WTC11 (cell line): ENCODE results near the gene ZNF579. TPM values are rescaled to one million over a fixed set of nuclear protein-coding genes. Genes with fewer than 3 reads are reported as not detected.

ENCODE experiments used
- ATAC-seq: fragments of 200-7000 bp; cut with Tn5 transposase; 2 replicates; pipeline ENCODE4 v1.10.0; 2021; ENCODE audit warnings: mild to moderate bottlenecking, moderate library complexity
- CTCF ChIA-PET: fragments of 300-600 bp; sonication (Branson Sonifier 250); formaldehyde crosslinking; loops from one replicate; lab custom pipeline; 2021; ENCODE audit warnings: antibody characterized with exemption; lab: Charles Lee
- POLR2A ChIA-PET: fragments of 350-600 bp; sonication (Branson Sonifier 250); formaldehyde crosslinking; loops from one replicate; lab custom pipeline; 2021; ENCODE audit warnings: antibody characterized with exemption; lab: Charles Lee
- DNase-seq: peaks from one replicate; pipeline ENCODE4 v3.0.0; 2021; ENCODE audit warnings: low spot score
- H3K27ac Mint-ChIP-seq: 2 replicates; pipeline ENCODE4 v1.8.0; 2021; ENCODE audit warnings: mixed read lengths
- H3K27me3 Mint-ChIP-seq: 2 replicates; pipeline ENCODE4 v1.8.0; 2021; ENCODE audit warnings: low read depth, mild to moderate bottlenecking, moderate library complexity, mixed read lengths
- H3K36me3 Mint-ChIP-seq: 2 replicates; pipeline ENCODE4 v1.8.0; 2021; ENCODE audit warnings: mixed read lengths
- H3K4me1 Mint-ChIP-seq: 2 replicates; pipeline ENCODE4 v1.8.0; 2022; ENCODE audit warnings: mixed read lengths
- H3K4me3 Mint-ChIP-seq: 2 replicates; pipeline ENCODE4 v1.8.0; 2021; ENCODE audit warnings: mild to moderate bottlenecking, moderate library complexity, mixed read lengths
- H3K9me3 Mint-ChIP-seq: 2 replicates; pipeline ENCODE4 v1.8.0; 2021; ENCODE audit warnings: mixed read lengths
- CBFB ChIP-seq: sonication (generic); formaldehyde crosslinking; IDR thresholded peaks from 2 replicates; pipeline ENCODE4 v1.8.1; 2022; ENCODE audit warnings: mild to moderate bottlenecking, low read depth, missing genetic modification reagents
- CREM ChIP-seq: sonication (generic); formaldehyde crosslinking; IDR thresholded peaks from 2 replicates; pipeline ENCODE4 v1.8.1; 2022; ENCODE audit warnings: mild to moderate bottlenecking, missing genetic modification reagents, moderate library complexity
- ETV6 ChIP-seq: sonication (generic); formaldehyde crosslinking; IDR thresholded peaks from 2 replicates; pipeline ENCODE4 v1.8.1; 2022; ENCODE audit warnings: mild to moderate bottlenecking, missing genetic modification reagents
- FOXP1 ChIP-seq: sonication (generic); formaldehyde crosslinking; IDR thresholded peaks from 2 replicates; pipeline ENCODE4 v1.8.0; 2022; ENCODE audit warnings: missing genetic modification reagents, mild to moderate bottlenecking, moderate library complexity, borderline replicate concordance
- IRF2 ChIP-seq: sonication (generic); formaldehyde crosslinking; IDR thresholded peaks from 2 replicates; pipeline ENCODE4 v1.8.0; 2022; ENCODE audit warnings: low read depth, missing genetic modification reagents, borderline replicate concordance
- JUN ChIP-seq: sonication (generic); formaldehyde crosslinking; IDR thresholded peaks from 2 replicates; pipeline ENCODE4 v1.8.0; 2023; ENCODE audit warnings: mild to moderate bottlenecking, missing genetic modification reagents
- SOX15 ChIP-seq: fragments of 250-450 bp; sonication (Bioruptor Pico); IDR thresholded peaks from 2 replicates; pipeline ENCODE4 v1.9.0; 2021; ENCODE audit warnings: mild to moderate bottlenecking
- TP53 ChIP-seq: sonication (generic); formaldehyde crosslinking; IDR thresholded peaks from 2 replicates; pipeline ENCODE4 v1.8.1; 2023; ENCODE audit warnings: mild to moderate bottlenecking, missing genetic modification reagents
- ZNF263 ChIP-seq: sonication (generic); formaldehyde crosslinking; IDR thresholded peaks from 2 replicates; pipeline ENCODE4 v1.8.1; 2022; ENCODE audit warnings: low read depth, mild to moderate bottlenecking, moderate library complexity, missing genetic modification reagents
- total RNA-seq: library from RNA; stranded (reverse); gene quantifications from 3 replicates; pipeline ENCODE4 v1.2.3, GENCODE V29; 2021
- TF ChIP-seq, protein P1 (sequence below): fragments of 250-450 bp; sonication (Bioruptor Pico); IDR thresholded peaks from 2 replicates; pipeline ENCODE4 v1.8.0; 2021; ENCODE audit warnings: mild to moderate bottlenecking
- TF ChIP-seq, protein P2 (sequence below): sonication (generic); formaldehyde crosslinking; IDR thresholded peaks from 2 replicates; pipeline ENCODE4 v1.8.1; 2023; ENCODE audit warnings: mild to moderate bottlenecking, missing genetic modification reagents, borderline replicate concordance
- TF ChIP-seq, protein P3 (sequence below): sonication (generic); formaldehyde crosslinking; conservative IDR thresholded peaks from 2 replicates; pipeline ENCODE4 v1.8.1; 2023; ENCODE audit warnings: mild to moderate bottlenecking, low read depth, missing genetic modification reagents, moderate library complexity
- TF ChIP-seq, protein P4 (sequence below): fragments of 250-450 bp; sonication (Bioruptor Pico); IDR thresholded peaks from 2 replicates; pipeline ENCODE4 v2.1.2; 2022; ENCODE audit warnings: mild to moderate bottlenecking, moderate library complexity
- TF ChIP-seq, protein P5 (sequence below): sonication (generic); formaldehyde crosslinking; IDR thresholded peaks from 2 replicates; pipeline ENCODE4 v1.8.0; 2023; ENCODE audit warnings: missing genetic modification reagents
- TF ChIP-seq, protein P6 (sequence below): sonication (generic); formaldehyde crosslinking; IDR thresholded peaks from 2 replicates; pipeline ENCODE4 v1.8.1; 2023; ENCODE audit warnings: mild to moderate bottlenecking, missing genetic modification reagents, moderate library complexity

ZNF579 gene
- total RNA-seq, 1 experiment from 2014 or later = 30.0 TPM

DNA sequence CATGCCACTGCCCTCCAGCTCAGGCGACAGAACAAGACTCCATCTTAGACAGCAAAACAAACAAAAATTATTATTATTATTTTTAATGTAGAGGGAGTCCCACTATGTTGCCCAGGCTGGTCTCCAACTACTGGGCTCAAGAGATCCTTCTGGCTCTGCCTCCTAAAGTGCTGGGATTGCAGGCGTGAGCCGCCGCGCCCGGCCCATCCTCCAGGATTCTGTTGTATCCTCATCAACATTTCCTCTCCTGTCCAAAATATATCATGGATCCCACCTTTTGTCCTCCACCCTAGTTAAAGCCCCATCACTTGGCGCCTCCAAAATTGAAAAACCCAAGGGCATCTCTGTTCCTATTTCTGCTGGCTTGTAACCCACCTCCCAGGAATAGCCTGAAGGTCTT lies 42.5 kb upstream of the ZNF579 start:
- Mint-ChIP-seq H3K27ac (no peak overlapping the region), H3K4me1 (peaks cover 15% of the 10 kb centered on the region), H3K9me3 (0 out of 2 replicates have a peak, but pooled peaks cover 3% of the 10 kb centered on the region), H3K27me3 (peaks cover 14% of the 10 kb centered on the region), H3K36me3 (peaks cover 11% of the 10 kb centered on the region), H3K4me3 (no peak overlapping the region; the same call in 1 of the 2 replicates)
- DNase-seq (no peak), ATAC-seq (no peak)
- ChIA-PET POLR2A (interaction anchor here (2.6 kb wide), 1 partner anchor 17 kb away, joined by 10 read pairs; no protein-coding TSS in a partner anchor), CTCF (interaction anchor here (0.8 to 2.7 kb wide), 3 partner anchors 9 to 31 kb away, joined by 4 to 34 read pairs (median 14); partner anchors contain the start of gene ZNF865)
- TF ChIP-seq FOXP1 (no peak), SOX15 (no peak), ETV6 (CRISPR knock-in tag) (no peak), CBFB (no peak), CREM (CRISPR knock-in tag) (no peak), TP53 (CRISPR knock-in tag) (no peak), IRF2 (CRISPR knock-in tag) (no peak), JUN (CRISPR knock-in tag) (no peak), ZNF263 (CRISPR knock-in tag) (no peak)
- TF ChIP-seq, protein P1, sequence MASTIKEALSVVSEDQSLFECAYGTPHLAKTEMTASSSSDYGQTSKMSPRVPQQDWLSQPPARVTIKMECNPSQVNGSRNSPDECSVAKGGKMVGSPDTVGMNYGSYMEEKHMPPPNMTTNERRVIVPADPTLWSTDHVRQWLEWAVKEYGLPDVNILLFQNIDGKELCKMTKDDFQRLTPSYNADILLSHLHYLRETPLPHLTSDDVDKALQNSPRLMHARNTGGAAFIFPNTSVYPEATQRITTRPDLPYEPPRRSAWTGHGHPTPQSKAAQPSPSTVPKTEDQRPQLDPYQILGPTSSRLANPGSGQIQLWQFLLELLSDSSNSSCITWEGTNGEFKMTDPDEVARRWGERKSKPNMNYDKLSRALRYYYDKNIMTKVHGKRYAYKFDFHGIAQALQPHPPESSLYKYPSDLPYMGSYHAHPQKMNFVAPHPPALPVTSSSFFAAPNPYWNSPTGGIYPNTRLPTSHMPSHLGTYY (CRISPR knock-in tag) = no peak
- TF ChIP-seq, protein P2, sequence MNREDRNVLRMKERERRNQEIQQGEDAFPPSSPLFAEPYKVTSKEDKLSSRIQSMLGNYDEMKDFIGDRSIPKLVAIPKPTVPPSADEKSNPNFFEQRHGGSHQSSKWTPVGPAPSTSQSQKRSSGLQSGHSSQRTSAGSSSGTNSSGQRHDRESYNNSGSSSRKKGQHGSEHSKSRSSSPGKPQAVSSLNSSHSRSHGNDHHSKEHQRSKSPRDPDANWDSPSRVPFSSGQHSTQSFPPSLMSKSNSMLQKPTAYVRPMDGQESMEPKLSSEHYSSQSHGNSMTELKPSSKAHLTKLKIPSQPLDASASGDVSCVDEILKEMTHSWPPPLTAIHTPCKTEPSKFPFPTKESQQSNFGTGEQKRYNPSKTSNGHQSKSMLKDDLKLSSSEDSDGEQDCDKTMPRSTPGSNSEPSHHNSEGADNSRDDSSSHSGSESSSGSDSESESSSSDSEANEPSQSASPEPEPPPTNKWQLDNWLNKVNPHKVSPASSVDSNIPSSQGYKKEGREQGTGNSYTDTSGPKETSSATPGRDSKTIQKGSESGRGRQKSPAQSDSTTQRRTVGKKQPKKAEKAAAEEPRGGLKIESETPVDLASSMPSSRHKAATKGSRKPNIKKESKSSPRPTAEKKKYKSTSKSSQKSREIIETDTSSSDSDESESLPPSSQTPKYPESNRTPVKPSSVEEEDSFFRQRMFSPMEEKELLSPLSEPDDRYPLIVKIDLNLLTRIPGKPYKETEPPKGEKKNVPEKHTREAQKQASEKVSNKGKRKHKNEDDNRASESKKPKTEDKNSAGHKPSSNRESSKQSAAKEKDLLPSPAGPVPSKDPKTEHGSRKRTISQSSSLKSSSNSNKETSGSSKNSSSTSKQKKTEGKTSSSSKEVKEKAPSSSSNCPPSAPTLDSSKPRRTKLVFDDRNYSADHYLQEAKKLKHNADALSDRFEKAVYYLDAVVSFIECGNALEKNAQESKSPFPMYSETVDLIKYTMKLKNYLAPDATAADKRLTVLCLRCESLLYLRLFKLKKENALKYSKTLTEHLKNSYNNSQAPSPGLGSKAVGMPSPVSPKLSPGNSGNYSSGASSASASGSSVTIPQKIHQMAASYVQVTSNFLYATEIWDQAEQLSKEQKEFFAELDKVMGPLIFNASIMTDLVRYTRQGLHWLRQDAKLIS = no peak
- TF ChIP-seq, protein P3, sequence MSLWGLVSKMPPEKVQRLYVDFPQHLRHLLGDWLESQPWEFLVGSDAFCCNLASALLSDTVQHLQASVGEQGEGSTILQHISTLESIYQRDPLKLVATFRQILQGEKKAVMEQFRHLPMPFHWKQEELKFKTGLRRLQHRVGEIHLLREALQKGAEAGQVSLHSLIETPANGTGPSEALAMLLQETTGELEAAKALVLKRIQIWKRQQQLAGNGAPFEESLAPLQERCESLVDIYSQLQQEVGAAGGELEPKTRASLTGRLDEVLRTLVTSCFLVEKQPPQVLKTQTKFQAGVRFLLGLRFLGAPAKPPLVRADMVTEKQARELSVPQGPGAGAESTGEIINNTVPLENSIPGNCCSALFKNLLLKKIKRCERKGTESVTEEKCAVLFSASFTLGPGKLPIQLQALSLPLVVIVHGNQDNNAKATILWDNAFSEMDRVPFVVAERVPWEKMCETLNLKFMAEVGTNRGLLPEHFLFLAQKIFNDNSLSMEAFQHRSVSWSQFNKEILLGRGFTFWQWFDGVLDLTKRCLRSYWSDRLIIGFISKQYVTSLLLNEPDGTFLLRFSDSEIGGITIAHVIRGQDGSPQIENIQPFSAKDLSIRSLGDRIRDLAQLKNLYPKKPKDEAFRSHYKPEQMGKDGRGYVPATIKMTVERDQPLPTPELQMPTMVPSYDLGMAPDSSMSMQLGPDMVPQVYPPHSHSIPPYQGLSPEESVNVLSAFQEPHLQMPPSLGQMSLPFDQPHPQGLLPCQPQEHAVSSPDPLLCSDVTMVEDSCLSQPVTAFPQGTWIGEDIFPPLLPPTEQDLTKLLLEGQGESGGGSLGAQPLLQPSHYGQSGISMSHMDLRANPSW (CRISPR knock-in tag) = no peak
- TF ChIP-seq, protein P4, sequence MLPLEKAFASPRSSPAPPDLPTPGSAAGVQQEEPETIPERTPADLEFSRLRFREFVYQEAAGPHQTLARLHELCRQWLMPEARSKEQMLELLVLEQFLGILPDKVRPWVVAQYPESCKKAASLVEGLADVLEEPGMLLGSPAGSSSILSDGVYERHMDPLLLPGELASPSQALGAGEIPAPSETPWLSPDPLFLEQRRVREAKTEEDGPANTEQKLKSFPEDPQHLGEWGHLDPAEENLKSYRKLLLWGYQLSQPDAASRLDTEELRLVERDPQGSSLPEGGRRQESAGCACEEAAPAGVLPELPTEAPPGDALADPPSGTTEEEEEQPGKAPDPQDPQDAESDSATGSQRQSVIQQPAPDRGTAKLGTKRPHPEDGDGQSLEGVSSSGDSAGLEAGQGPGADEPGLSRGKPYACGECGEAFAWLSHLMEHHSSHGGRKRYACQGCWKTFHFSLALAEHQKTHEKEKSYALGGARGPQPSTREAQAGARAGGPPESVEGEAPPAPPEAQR = no peak
- TF ChIP-seq, protein P5, sequence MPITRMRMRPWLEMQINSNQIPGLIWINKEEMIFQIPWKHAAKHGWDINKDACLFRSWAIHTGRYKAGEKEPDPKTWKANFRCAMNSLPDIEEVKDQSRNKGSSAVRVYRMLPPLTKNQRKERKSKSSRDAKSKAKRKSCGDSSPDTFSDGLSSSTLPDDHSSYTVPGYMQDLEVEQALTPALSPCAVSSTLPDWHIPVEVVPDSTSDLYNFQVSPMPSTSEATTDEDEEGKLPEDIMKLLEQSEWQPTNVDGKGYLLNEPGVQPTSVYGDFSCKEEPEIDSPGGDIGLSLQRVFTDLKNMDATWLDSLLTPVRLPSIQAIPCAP (CRISPR knock-in tag) = no peak
- TF ChIP-seq, protein P6, sequence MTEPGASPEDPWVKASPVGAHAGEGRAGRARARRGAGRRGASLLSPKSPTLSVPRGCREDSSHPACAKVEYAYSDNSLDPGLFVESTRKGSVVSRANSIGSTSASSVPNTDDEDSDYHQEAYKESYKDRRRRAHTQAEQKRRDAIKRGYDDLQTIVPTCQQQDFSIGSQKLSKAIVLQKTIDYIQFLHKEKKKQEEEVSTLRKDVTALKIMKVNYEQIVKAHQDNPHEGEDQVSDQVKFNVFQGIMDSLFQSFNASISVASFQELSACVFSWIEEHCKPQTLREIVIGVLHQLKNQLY (CRISPR knock-in tag) = no peak
